ENCODE measurements around the gene ANKRD24. TPM values are rescaled to one million over a fixed set of nuclear protein-coding genes. Genes with fewer than 3 reads are reported as not detected.
"Not testable (repeated sequence)": the region's sequence is repeated elsewhere in the genome, so short reads cannot be mapped to it uniquely, and the experiment has no call there.

The ANKRD24 gene
- total RNA-seq, 1 donor from 2014 or later, result 0.40 TPM

- DNase-seq (ENCODE audit: low read depth in 2 of 2), result not testable (repeated sequence)
Observed at GRCh38 chr19:4230237-4230636, 47.7 kb downstream of the ANKRD24 start.

GRCh38 chr19:4231521-4231920 is 49.0 kb downstream of the ANKRD24 start:
- DNase-seq (ENCODE audit: low read depth in 2 of 2), result not testable (repeated sequence)

GRCh38 chr19:4232139-4232538 is 49.6 kb downstream of the ANKRD24 start:
- not testable (repeated sequence) for DNase-seq (ENCODE audit: low read depth in 2 of 2)

- no peak for DNase-seq (ENCODE audit: low read depth in 2 of 2)
Observed at GRCh38 chr19:4232614-4233281, 50.3 kb downstream of the ANKRD24 start.

GRCh38 chr19:4233282-4233853 is 50.9 kb downstream of the ANKRD24 start:
- DNase-seq (ENCODE audit: low read depth in 2 of 2), result peak; percentile 31 to 55

GRCh38 chr19:4234142-4234861 is 51.8 kb downstream of the ANKRD24 start:
- no peak for DNase-seq (ENCODE audit: low read depth in 2 of 2)

GRCh38 chr19:4234862-4235201 is 52.3 kb downstream of the ANKRD24 start:
- no peak for DNase-seq (ENCODE audit: low read depth in 2 of 2)

- not testable (repeated sequence) for DNase-seq (ENCODE audit: low read depth in 2 of 2)
Observed at GRCh38 chr19:4237510-4237909, 55.0 kb downstream of the ANKRD24 start.

- DNase-seq (ENCODE audit: low read depth in 2 of 2), result no peak
Observed at GRCh38 chr19:4238831-4239230, 56.3 kb downstream of the ANKRD24 start.

GRCh38 chr19:4241824-4242430 is 59.4 kb downstream of the ANKRD24 start:
- peak in 1 of 2 donors; percentile 61 for DNase-seq (ENCODE audit: low read depth in 2 of 2)

GRCh38 chr19:4245938-4246337 is 63.4 kb downstream of the ANKRD24 start:
- not testable (repeated sequence) for DNase-seq (ENCODE audit: low read depth in 2 of 2)

GRCh38 chr19:4246767-4247593 is 64.5 kb downstream of the ANKRD24 start, which contains the start of gene YJU2:
TSS of gene YJU2 (plus strand) at chr19:4247080. CDS start at chr19:4247147, 67 bp downstream.
- DNase-seq (ENCODE audit: low read depth in 2 of 2), result peak; percentile 100

GRCh38 chr19:4256563-4256962 is 74.1 kb downstream of the ANKRD24 start:
- no peak for DNase-seq (ENCODE audit: low read depth in 2 of 2)

GRCh38 chr19:4257025-4257424 is 74.5 kb downstream of the ANKRD24 start:
- DNase-seq (ENCODE audit: low read depth in 2 of 2), result no peak

GRCh38 chr19:4258181-4258580 is 75.7 kb downstream of the ANKRD24 start:
- DNase-seq (ENCODE audit: low read depth in 2 of 2), result no peak

- DNase-seq (ENCODE audit: low read depth in 2 of 2), result no peak
Observed at GRCh38 chr19:4260613-4261191, 78.2 kb downstream of the ANKRD24 start.

- DNase-seq (ENCODE audit: low read depth in 2 of 2), result no peak
Observed at GRCh38 chr19:4264812-4265211, 82.3 kb downstream of the ANKRD24 start.

GRCh38 chr19:4266253-4267000 is 83.9 kb downstream of the ANKRD24 start:
- no peak for DNase-seq (ENCODE audit: low read depth in 2 of 2)

- DNase-seq (ENCODE audit: low read depth in 2 of 2), result peak; percentile 47 to 54
Observed at GRCh38 chr19:4267101-4267900, 84.8 kb downstream of the ANKRD24 start.
